GM12864 (cell line): Measurements from ENCODE around the gene LSAMP.
A peak's percentile ranks its signal among the peaks of the same experiment; 100 is the strongest.
"Not testable (repeated sequence)": the region's sequence is repeated elsewhere in the genome, so short reads cannot be mapped to it uniquely, and the experiment has no call there.

Experiments used
- DNase-seq: peaks from one replicate; pipeline ENCODE4 v3.0.0-alpha.2; 2011; ENCODE audit warnings: low read depth
- H3K4me3 ChIP-seq: 2 replicates; pipeline ENCODE4 v1.5.1; 2011; ENCODE audit warnings: mild to moderate bottlenecking, low read depth, low read length, control low read depth
- CTCF ChIP-seq: IDR thresholded peaks from 2 replicates; pipeline ENCODE4 v1.5.1; 2011; ENCODE audit warnings: low read depth, mild to moderate bottlenecking, moderate library complexity, low read length, control low read depth, inconsistent platforms; ENCODE audit errors: missing control alignments

LSAMP gene

GRCh38 chr3:115787818-115788217 is 657.5 kb downstream of the LSAMP start:
- no peak for TF ChIP-seq CTCF
- DNase-seq: no peak
- H3K4me3 ChIP-seq: no peak overlapping the region

GRCh38 chr3:115785782-115786181 is 659.5 kb downstream of the LSAMP start:
- no peak for TF ChIP-seq CTCF
- DNase-seq: no peak
- no peak overlapping the region for H3K4me3 ChIP-seq

- TF ChIP-seq CTCF: no peak
- H3K4me3 ChIP-seq: peak overlapping the region; percentile 35; the same call in 1 of the 2 replicates
- DNase-seq: no peak
These were observed 660.3 kb downstream of the LSAMP start for GRCh38 chr3:115784739-115785536.

- TF ChIP-seq CTCF: peak; percentile 97
- H3K4me3 ChIP-seq: peak overlapping the region; percentile 48
- DNase-seq: peak; percentile 52
These were observed 661.1 kb downstream of the LSAMP start for GRCh38 chr3:115783938-115784738.

GRCh38 chr3:115783426-115783825 is 661.9 kb downstream of the LSAMP start:
- not testable (repeated sequence) for DNase-seq
- H3K4me3 ChIP-seq: peak overlapping the region; percentile 48; the same call in 1 of the 2 replicates

- H3K4me3 ChIP-seq: no peak overlapping the region
- no peak for TF ChIP-seq CTCF
- DNase-seq: no peak
These were observed 666.3 kb downstream of the LSAMP start for GRCh38 chr3:115779011-115779410.

- no peak for DNase-seq
- no peak overlapping the region for H3K4me3 ChIP-seq
- TF ChIP-seq CTCF: no peak
These were observed 672.3 kb downstream of the LSAMP start for GRCh38 chr3:115772951-115773350.
